HT1080 (cell line): ENCODE data around the gene C6orf163. TPM values are rescaled to one million over a fixed set of nuclear protein-coding genes. Genes with fewer than 3 reads are reported as not detected.

ENCODE experiments used
- DNase-seq: peaks from one replicate; pipeline ENCODE4 v3.0.0-alpha.2; 2015; ENCODE audit warnings: low read depth
- total RNA-seq: library from RNA; depleted of rRNA; stranded (reverse); fragments of >200 nt; shearing (Covaris generic); gene quantifications from 2 replicates; pipeline ENCODE4 v1.2.3, GENCODE V29; 2014; rRNA removed

C6orf163 gene
- total RNA-seq, 1 experiment from 2014 or later: 1.0 TPM

- DNase-seq: no peak
Measured at GRCh38 chr6:87408721-87409155, 64.1 kb downstream of the C6orf163 start.

Other genes with a start within 250 kb of the C6orf163 start
- 0.13 TPM in 1 of 2 replicates, not detected in the other for gene CGA, start 249.7 kb upstream of the C6orf163 start, total RNA-seq
- 5.6 and 7.7 TPM in 2 replicates for gene ZNF292, start 189.2 kb upstream of the C6orf163 start, total RNA-seq
- gene SMIM8, start 22.2 kb upstream of the C6orf163 start, total RNA-seq: 3.4 and 5.6 TPM in 2 replicates
- not detected in 2 replicates for gene GJB7, start 15.5 kb upstream of the C6orf163 start, total RNA-seq
- gene CFAP206, start 63.2 kb downstream of the C6orf163 start, total RNA-seq: not detected in 2 replicates
- 10.6 TPM in 2 replicates for gene SLC35A1, start 128.2 kb downstream of the C6orf163 start, total RNA-seq
- 26.7 and 30.2 TPM in 2 replicates for gene RARS2, start 245.2 kb downstream of the C6orf163 start, total RNA-seq
- gene ORC3, start 245.3 kb downstream of the C6orf163 start, total RNA-seq: 21.5 and 23.8 TPM in 2 replicates